ENCODE measurements around the gene RNU11.
"Not testable (repeated sequence)": the region's sequence is repeated elsewhere in the genome, so short reads cannot be mapped to it uniquely, and the experiment has no call there.

RNU11 gene

GRCh38 chr1:28663871-28664470 is 15.6 kb downstream of the RNU11 start:
- no peak for DNase-seq (ENCODE audit: low spot score)

DNA sequence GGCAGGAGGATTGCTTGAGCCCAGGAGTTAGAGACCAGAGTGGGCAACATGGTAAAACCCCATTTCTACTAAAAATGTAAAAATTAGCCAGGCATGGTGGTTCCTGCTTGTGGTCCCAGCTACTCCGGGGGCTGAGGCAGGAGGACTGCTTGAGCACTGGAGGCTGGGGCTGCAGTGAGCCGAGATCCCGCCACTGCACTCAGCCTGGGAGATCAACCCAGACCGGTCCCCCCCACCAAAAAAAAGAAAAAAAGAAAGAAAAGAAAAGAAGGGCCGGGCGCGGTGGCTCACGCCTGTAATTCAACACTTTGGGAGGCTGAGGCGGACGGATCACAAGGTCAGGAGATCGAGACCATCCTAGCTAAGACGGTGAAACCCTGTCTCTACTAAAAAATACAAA is 18.4 kb downstream of the RNU11 start:
- DNase-seq (ENCODE audit: low spot score): no peak

- peak; percentile 89 for DNase-seq (ENCODE audit: low spot score)
Observed at GRCh38 chr1:28668191-28668955, 20.0 kb downstream of the RNU11 start, which contains the start of gene GMEB1. Gene GMEB1 (plus strand): TSS chr1:28668784. CDS start chr1:28683613, 14,829 bp downstream.

DNA sequence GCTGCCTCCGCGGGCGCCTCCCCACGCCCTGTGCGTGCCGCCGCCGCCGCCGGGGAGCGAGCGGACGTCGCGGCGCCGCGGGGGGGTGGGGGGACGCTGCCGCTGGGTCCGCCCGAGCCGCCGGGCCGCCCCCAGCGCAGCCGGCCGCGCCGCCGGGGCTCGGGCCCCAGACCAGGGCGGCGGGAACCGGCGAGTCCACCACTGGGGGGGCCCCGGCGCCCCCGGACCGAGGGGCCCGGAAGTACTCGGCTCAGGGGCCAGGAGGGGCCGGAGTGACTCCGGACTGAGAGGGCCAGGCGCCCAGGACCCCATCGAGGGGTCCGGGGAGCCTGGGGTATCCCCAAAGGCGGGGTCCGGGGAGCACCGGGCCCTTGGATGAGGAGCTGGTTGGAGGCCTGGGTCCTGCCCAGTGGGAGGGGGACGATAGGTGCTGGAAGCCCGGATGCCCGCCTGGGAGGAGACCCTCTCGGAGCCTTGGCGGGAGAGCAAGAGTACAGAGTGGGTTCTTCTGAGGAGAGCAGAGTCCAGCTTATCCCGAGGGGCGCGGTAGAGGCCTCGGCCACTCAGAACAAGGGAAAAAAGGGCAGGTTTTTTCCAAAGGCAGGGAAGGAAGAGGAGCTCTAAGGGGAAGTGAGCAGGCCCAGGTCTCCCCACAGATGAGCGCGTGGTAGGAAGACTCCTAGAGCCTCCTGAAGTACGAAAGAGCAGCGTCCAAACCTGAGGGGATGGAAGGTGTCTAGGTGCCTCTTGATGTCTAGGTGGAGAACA is 20.7 kb downstream of the RNU11 start:
- peak; percentile 63 for DNase-seq (ENCODE audit: low spot score)

DNA sequence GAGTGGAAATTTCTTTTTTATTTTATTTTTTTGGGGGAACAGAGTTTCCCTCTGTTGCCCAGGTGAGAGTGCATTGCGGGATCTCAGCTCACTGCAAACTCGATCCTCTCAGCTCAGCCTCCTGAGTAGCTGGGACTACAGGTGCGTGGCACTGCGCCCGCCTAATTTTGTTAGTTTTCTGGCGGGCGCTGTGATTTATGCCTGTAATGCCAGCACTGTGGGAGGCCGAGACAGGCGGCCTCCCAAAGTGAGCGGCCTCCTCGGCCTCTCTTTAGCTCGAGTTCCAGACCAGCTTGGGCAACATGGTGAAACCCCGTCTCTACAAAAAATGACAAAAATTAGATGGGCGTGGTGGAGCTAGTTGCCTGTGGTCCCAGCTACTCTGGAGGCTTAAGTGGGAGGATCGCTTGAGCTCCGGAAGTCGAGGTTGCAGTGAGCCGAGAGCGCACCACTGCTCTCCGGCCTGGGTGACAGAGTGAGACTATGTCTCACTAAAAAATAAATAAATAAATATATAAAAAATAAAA is 22.9 kb downstream of the RNU11 start:
- DNase-seq (ENCODE audit: low spot score): no peak

GRCh38 chr1:28672971-28673370 is 24.6 kb downstream of the RNU11 start:
- DNase-seq (ENCODE audit: low spot score): not testable (repeated sequence)

GRCh38 chr1:28675924-28676257 is 27.5 kb downstream of the RNU11 start:
- DNase-seq (ENCODE audit: low spot score): no peak

DNA sequence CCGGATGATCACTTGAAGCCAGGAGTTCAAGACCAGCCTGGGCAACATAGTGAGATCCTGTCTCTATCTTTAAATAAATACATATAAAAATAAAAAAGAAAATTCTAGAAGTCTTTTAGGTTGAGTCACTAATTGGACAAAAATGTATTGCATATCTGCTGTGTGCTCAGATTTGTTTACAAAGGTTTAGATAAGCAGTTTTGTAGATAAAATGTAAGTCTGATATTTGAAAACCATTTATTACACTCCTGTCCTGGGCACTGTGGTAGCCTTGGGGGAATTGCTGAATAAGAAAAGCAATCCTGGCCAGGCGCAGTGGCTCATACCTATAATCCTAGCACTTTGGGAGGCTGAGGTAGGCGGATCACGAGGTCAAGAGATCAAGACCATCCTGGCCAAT is 31.8 kb downstream of the RNU11 start:
- DNase-seq (ENCODE audit: low spot score): no peak

DNA sequence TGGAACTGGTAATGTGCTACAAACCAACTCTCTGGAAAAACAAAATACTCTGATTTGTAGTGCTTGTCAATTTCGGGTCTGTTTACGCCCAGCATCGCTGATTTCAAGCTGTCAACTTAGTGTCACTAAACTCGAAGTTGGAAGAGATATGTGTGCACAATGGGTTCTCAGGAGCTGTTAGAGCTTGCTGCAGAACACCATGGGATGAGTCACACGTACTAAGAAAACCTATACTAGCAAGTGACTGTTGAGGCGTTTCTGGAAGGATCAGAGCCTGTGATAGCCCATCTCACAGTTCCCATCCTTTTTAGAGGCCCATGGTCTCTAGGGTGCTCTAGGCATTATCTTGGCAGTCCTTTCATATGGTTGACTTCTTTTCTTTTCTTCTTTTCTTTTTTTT is 34.4 kb downstream of the RNU11 start:
- DNase-seq (ENCODE audit: low spot score): no peak

GRCh38 chr1:28684937-28685336 is 36.5 kb downstream of the RNU11 start:
- DNase-seq (ENCODE audit: low spot score): no peak

- not testable (repeated sequence) for DNase-seq (ENCODE audit: low spot score)
Observed at GRCh38 chr1:28691627-28692026, 43.2 kb downstream of the RNU11 start.

Measured in NAMALWA (cell line).